Neural progenitor cell (in vitro differentiated cells): ENCODE measurements around the gene WWTR1. TPM values are rescaled to one million over a fixed set of nuclear protein-coding genes. Genes with fewer than 3 reads are reported as not detected.

ENCODE experiments used
- DNase-seq: peaks from one replicate; pipeline ENCODE4 v3.0.0-alpha.2; 2016; ENCODE audit warnings: low spot score
- H2AFZ ChIP-seq: fragments of 200-600 bp; sonication (generic); replicated peaks from 2 replicates; pipeline ENCODE4 v1.6.1; 2016; ENCODE audit warnings: antibody characterized with exemption
- H3F3A ChIP-seq: fragments of 200-600 bp; sonication (generic); 2 replicates; pipeline ENCODE4 v1.6.1; 2016; ENCODE audit warnings: antibody characterized with exemption, low read depth
- H3K27ac ChIP-seq: fragments of 200-600 bp; sonication (generic); 2 replicates; pipeline ENCODE4 v1.5.1; 2016; ENCODE audit warnings: mild to moderate bottlenecking
- H3K27me3 ChIP-seq: fragments of 200-600 bp; sonication (generic); 2 replicates; pipeline ENCODE4 v1.6.1; 2016; ENCODE audit warnings: mild to moderate bottlenecking, moderate library complexity
- H3K36me3 ChIP-seq: fragments of 200-600 bp; sonication (generic); 2 replicates; pipeline ENCODE4 v1.5.1; 2016
- H3K4me1 ChIP-seq: fragments of 200-600 bp; sonication (generic); 2 replicates; pipeline ENCODE4 v1.6.1; 2016; ENCODE audit warnings: mixed run types
- H3K4me2 ChIP-seq: fragments of 200-600 bp; sonication (generic); 2 replicates; pipeline ENCODE4 v1.6.1; 2016
- H3K4me3 ChIP-seq: fragments of 200-600 bp; sonication (generic); 2 replicates; pipeline ENCODE4 v1.5.1; 2016
- H3K79me2 ChIP-seq: fragments of 200-600 bp; sonication (generic); 2 replicates; pipeline ENCODE4 v1.6.1; 2016; ENCODE audit warnings: low read depth
- H3K9ac ChIP-seq: fragments of 200-600 bp; sonication (generic); 2 replicates; pipeline ENCODE4 v1.6.1; 2016
- H3K9me3 ChIP-seq: fragments of 200-600 bp; sonication (generic); 2 replicates; pipeline ENCODE4 v1.5.1; 2016; ENCODE audit warnings: low read depth
- H4K20me1 ChIP-seq: fragments of 200-600 bp; sonication (generic); 2 replicates; pipeline ENCODE4 v1.6.1; 2016; ENCODE audit warnings: low read depth
- H3K27ac Mint-ChIP-seq: 3 replicates; pipeline ENCODE4 v1.8.0; 2021; ENCODE audit warnings: mixed read lengths
- H3K27me3 Mint-ChIP-seq: 2 replicates; pipeline ENCODE4 v1.8.0; 2022; ENCODE audit warnings: low read depth, mild to moderate bottlenecking, inconsistent platforms, moderate library complexity, mixed read lengths; ENCODE audit not compliant: insufficient read depth
- H3K36me3 Mint-ChIP-seq: 3 replicates; pipeline ENCODE4 v1.8.0; 2021; ENCODE audit warnings: mixed read lengths
- H3K4me1 Mint-ChIP-seq: 3 replicates; pipeline ENCODE4 v1.8.0; 2021; ENCODE audit warnings: mixed read lengths
- H3K4me3 Mint-ChIP-seq: 3 replicates; pipeline ENCODE4 v1.8.0; 2021; ENCODE audit warnings: mild to moderate bottlenecking, moderate library complexity, mixed read lengths
- H3K9me3 Mint-ChIP-seq: 3 replicates; pipeline ENCODE4 v1.8.0; 2020; ENCODE audit warnings: mixed read lengths
- CTCF ChIP-seq: fragments of 200-600 bp; sonication (generic); IDR thresholded peaks from 2 replicates; pipeline ENCODE4 v1.5.1; 2017; ENCODE audit warnings: antibody characterized with exemption, mild to moderate bottlenecking
- EZH2 ChIP-seq: fragments of 200-600 bp; sonication (generic); IDR thresholded peaks from 2 replicates; pipeline ENCODE4 v1.6.1; 2017; ENCODE audit warnings: antibody characterized with exemption, mild to moderate bottlenecking, moderate library complexity
- EZH2phosphoT487 ChIP-seq: fragments of 200-600 bp; sonication (generic); IDR thresholded peaks from 2 replicates; pipeline ENCODE4 v1.6.1; 2017; ENCODE audit warnings: antibody characterized with exemption
- total RNA-seq: library from RNA; depleted of rRNA; stranded (reverse); fragments of >200 nt; gene quantifications from 2 replicates; pipeline ENCODE4 v1.2.3, GENCODE V29; 2015; ENCODE audit warnings: low replicate concordance

WWTR1 gene
- total RNA-seq, 1 donor from 2014 or later: 13.9 TPM

GRCh38 chr3:149486726-149487125 is 171.1 kb downstream of the WWTR1 start:
- Histone ChIP-seq H3K9me3 (no peaks in the 10 kb centered on the region), H2AFZ (no peak overlapping the region), H4K20me1 (no peaks in the 10 kb centered on the region), H3K79me2 (no peaks in the 10 kb centered on the region), H3F3A (no peaks in the 10 kb centered on the region), H3K4me3 (no peak overlapping the region), H3K27me3 (no peaks in the 10 kb centered on the region), H3K4me1 (no peaks in the 10 kb centered on the region), H3K9ac (no peak overlapping the region), H3K36me3 (no peaks in the 10 kb centered on the region), H3K4me2 (no peak overlapping the region), H3K27ac (no peak overlapping the region)
- Mint-ChIP-seq H3K9me3 (no peaks in the 10 kb centered on the region), H3K4me1 (no peaks in the 10 kb centered on the region), H3K4me3 (no peak overlapping the region), H3K36me3 (no peaks in the 10 kb centered on the region), H3K27me3 (peaks cover 4% of the 10 kb centered on the region), H3K27ac (no peak overlapping the region)
- no peak for DNase-seq
- TF ChIP-seq EZH2 (no peak), CTCF (no peak), EZH2phosphoT487 (no peak)

- Mint-ChIP-seq H3K27ac (no peak overlapping the region), H3K36me3 (no peaks in the 10 kb centered on the region), H3K4me1 (peaks cover 4% of the 10 kb centered on the region), H3K9me3 (no peaks in the 10 kb centered on the region), H3K4me3 (no peak overlapping the region), H3K27me3 (no peaks in the 10 kb centered on the region)
- H4K20me1 ChIP-seq: no peaks in the 10 kb centered on the region
- TF ChIP-seq EZH2phosphoT487 (no peak), CTCF (no peak), EZH2 (no peak)
- H3K4me2 ChIP-seq: no peak overlapping the region
- no peaks in the 10 kb centered on the region for H3K36me3 ChIP-seq
- no peak overlapping the region for H3K4me3 ChIP-seq
- no peak for DNase-seq
- no peaks in the 10 kb centered on the region for H3K79me2 ChIP-seq
- no peaks in the 10 kb centered on the region for H3K9me3 ChIP-seq
- no peaks in the 10 kb centered on the region for H3F3A ChIP-seq
- H3K27ac ChIP-seq: no peak overlapping the region
- no peaks in the 10 kb centered on the region for H3K27me3 ChIP-seq
- H3K9ac ChIP-seq: no peak overlapping the region
- no peak overlapping the region for H2AFZ ChIP-seq
- no peaks in the 10 kb centered on the region for H3K4me1 ChIP-seq
Observed at GRCh38 chr3:149481491-149481890, 176.3 kb downstream of the WWTR1 start.

GRCh38 chr3:149481056-149481455 is 176.8 kb downstream of the WWTR1 start:
- no peaks in the 10 kb centered on the region for H3K36me3 ChIP-seq
- Mint-ChIP-seq H3K4me3 (no peak overlapping the region), H3K36me3 (no peaks in the 10 kb centered on the region), H3K9me3 (no peaks in the 10 kb centered on the region), H3K27ac (no peak overlapping the region), H3K4me1 (peaks cover 4% of the 10 kb centered on the region), H3K27me3 (no peaks in the 10 kb centered on the region)
- H3K4me2 ChIP-seq: no peak overlapping the region
- no peaks in the 10 kb centered on the region for H3K27me3 ChIP-seq
- H3K27ac ChIP-seq: no peak overlapping the region
- H3K9me3 ChIP-seq: no peaks in the 10 kb centered on the region
- no peaks in the 10 kb centered on the region for H3F3A ChIP-seq
- no peak overlapping the region for H3K9ac ChIP-seq
- H3K4me1 ChIP-seq: no peaks in the 10 kb centered on the region
- no peaks in the 10 kb centered on the region for H4K20me1 ChIP-seq
- TF ChIP-seq EZH2phosphoT487 (no peak), EZH2 (no peak)
- no peak overlapping the region for H2AFZ ChIP-seq
- H3K4me3 ChIP-seq: no peak overlapping the region
- H3K79me2 ChIP-seq: no peaks in the 10 kb centered on the region
- DNase-seq: no peak

GRCh38 chr3:149480326-149481017 is 177.4 kb downstream of the WWTR1 start:
- Histone ChIP-seq H3K4me3 (no peak overlapping the region), H3K9me3 (no peaks in the 10 kb centered on the region), H3K36me3 (no peaks in the 10 kb centered on the region), H3K4me2 (no peak overlapping the region), H3K9ac (no peak overlapping the region), H4K20me1 (no peaks in the 10 kb centered on the region), H3K4me1 (no peaks in the 10 kb centered on the region), H3K79me2 (no peaks in the 10 kb centered on the region), H3K27me3 (no peaks in the 10 kb centered on the region), H2AFZ (peak overlapping the region; percentile 79), H3F3A (no peaks in the 10 kb centered on the region), H3K27ac (no peak overlapping the region)
- H3K4me1 Mint-ChIP-seq: peaks cover 7% of the 10 kb centered on the region
- H3K27ac Mint-ChIP-seq: peak overlapping the region; percentile 62
- H3K36me3 Mint-ChIP-seq: no peaks in the 10 kb centered on the region
- H3K9me3 Mint-ChIP-seq: no peaks in the 10 kb centered on the region
- H3K27me3 Mint-ChIP-seq: no peaks in the 10 kb centered on the region
- TF ChIP-seq EZH2 (no peak), EZH2phosphoT487 (no peak), CTCF (peak; percentile 85)
- peak; percentile 78 for DNase-seq
- no peak overlapping the region for H3K4me3 Mint-ChIP-seq
